Left lung (tissue), 10 donors: ENCODE data around the gene HDAC5. TPM values are rescaled to one million over a fixed set of nuclear protein-coding genes. Genes with fewer than 3 reads are reported as not detected.
A peak's percentile ranks its signal among the peaks of the same experiment; 100 is the strongest.

Experiments used
- ATAC-seq: fragments of 200-7000 bp; cut with Tn5 transposase; one replicate; pipeline ENCODE4 v1.9.1; 2020; ENCODE audit warnings: moderate library complexity
- DNase-seq, 4 donors: peaks; one replicate each; pipeline ENCODE4 v3.0.0-alpha.2; 2013 to 2020
- H3K27ac ChIP-seq, 2 donors: fragments of 200-600 bp; sonication (generic) in 1 of 2; one replicate each; pipeline versions ENCODE4 v1.5.0 to v1.8.0; 2020 to 2021
- H3K27me3 ChIP-seq, 2 donors: fragments of 200-600 bp; sonication (generic) in 1 of 2; one replicate each; pipeline versions ENCODE4 v1.5.0 to v1.8.0; 2020 to 2021
- H3K36me3 ChIP-seq, 2 donors: fragments of 200-600 bp; sonication (generic) in 1 of 2; one replicate each; pipeline versions ENCODE4 v1.5.0 to v1.8.0; 2020 to 2021
- H3K4me1 ChIP-seq, 2 donors: fragments of 200-600 bp; one replicate each; pipeline ENCODE4 v1.8.0; 2021
- H3K4me3 ChIP-seq, 2 donors: fragments of 200-600 bp; sonication (generic) in 1 of 2; one replicate each; pipeline versions ENCODE4 v1.5.0 to v1.8.0; 2020 to 2021; ENCODE audit warnings: mild to moderate bottlenecking in 1 of 2
- H3K9me3 ChIP-seq, 2 donors: fragments of 200-600 bp; sonication (generic) in 1 of 2; one replicate each; pipeline versions ENCODE4 v1.5.0 to v1.8.0; 2020 to 2021
- intact Hi-C, 2 donors: fragments of 100-400 bp; cut with DNase I; formaldehyde crosslinking; loops; one replicate each; pipeline versions ENCODE4 v1.11.2 to v1.14.2; 2022
- polyA plus RNA-seq, 6 donors: library from polyadenylated mRNA; unstranded; fragments of 120-200 nt; gene quantifications; one replicate each; pipeline ENCODE4 v1.2.1, GENCODE V29; 2013; ENCODE audit not compliant: insufficient read length in 6 of 6
- total RNA-seq, 2 donors: library from RNA; stranded (reverse); fragmentation: NEBNext Ultra II Directional; extraction: Animal tissue kit (Norgen Biotek cat#: 25700); gene quantifications; one replicate each; pipeline ENCODE4 v1.2.1, GENCODE V29; 2021
- TF ChIP-seq, protein P1 (sequence below), 2 donors: fragments of 200-600 bp; sonication (generic) in 1 of 2; IDR thresholded peaks; one replicate each; pipeline versions ENCODE4 v1.5.0 to v1.8.0; 2021; ENCODE audit warnings: antibody characterized with exemption in 2 of 2
- donor health status: DM: no; HTN: yes; CAD: no.
- donor health status: DM: no; HTN: no; CAD: no.

Gene HDAC5
- total and polyA plus RNA-seq, 8 donors, result 28.0 to 61.4 (median 57.5) TPM

DNA sequence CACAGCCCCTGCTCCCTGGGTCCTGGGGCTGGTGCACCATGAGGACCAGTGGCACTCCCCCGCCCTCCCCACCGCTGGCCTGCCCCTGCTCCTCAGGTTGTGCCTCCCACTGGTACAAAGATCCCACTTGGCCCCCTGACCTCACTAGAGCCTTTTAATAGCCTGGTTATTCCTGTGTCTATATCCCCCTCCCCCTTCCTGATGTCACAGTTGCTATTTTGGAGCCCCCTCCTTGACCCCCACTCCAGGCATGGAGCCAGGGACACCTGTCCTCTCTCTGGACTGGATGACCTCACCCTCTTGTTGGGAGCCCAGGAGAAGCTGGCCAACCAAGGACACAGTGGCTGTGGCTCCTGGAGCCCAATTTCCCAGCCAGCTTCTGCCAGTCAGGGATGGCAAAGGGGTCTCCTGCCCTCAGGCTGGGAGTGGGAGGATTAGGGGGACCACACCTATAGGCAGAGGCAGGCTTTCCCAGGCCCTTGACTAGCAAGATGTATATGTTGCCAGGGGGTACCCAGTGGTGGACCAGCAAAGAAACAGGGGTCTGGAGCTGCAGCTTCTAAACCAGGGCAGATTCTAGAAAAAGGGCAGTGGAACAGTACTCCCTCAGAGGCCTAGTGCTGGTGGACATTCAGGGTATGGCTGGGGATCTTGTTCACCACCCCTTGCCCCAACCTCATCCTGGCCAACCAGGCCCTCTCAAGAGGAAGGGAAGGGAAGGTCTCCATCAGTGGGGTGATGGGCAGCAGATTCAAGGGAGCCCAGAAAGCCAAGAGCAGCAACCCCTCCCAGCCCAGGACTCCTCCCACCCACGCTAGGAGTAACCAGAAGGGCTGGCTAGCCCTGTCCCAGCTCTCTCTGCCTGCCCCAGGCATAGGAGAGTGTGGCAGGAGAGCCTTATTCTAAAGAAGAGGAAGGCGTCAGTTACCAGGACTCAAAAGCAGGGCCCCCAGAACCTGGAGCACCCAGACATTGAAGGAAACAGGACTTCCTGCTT, 10.9 kb downstream of the HDAC5 start:
- intact Hi-C loops, result no loop called here
- ATAC-seq, result no peak

DNA sequence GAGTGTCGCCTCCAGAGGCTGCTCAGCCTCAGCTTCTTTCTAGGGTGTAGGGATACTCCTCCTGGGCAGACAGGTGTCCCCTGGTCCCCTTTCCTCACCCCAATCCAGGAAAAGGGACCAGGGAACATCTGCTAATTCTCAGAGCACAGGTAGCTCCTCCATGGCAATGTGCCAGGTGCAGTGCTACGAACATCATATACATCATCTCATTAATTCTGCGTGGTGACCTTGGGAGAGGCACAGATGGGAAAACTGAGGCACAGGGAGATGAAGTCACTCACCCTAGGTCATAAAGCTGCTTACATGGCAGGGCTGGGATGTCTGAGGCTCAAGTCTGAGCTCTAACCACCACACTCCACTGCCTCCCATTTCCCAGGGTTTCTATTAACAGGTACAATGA, 11.7 kb downstream of the HDAC5 start:
- no peak for DNase-seq
- ATAC-seq, result no peak
- Histone ChIP-seq H3K27me3 (no peaks in the 10 kb centered on the region), H3K4me3 (no peak overlapping the region), H3K4me1 (peaks cover 43 to 52% of the 10 kb centered on the region in 2 donors), H3K9me3 (no peaks in the 10 kb centered on the region), H3K27ac (peak overlapping the region; percentile 65 to 80), H3K36me3 (peaks cover 0 to 17% of the 10 kb centered on the region in 2 donors)
- TF ChIP-seq, protein P1, sequence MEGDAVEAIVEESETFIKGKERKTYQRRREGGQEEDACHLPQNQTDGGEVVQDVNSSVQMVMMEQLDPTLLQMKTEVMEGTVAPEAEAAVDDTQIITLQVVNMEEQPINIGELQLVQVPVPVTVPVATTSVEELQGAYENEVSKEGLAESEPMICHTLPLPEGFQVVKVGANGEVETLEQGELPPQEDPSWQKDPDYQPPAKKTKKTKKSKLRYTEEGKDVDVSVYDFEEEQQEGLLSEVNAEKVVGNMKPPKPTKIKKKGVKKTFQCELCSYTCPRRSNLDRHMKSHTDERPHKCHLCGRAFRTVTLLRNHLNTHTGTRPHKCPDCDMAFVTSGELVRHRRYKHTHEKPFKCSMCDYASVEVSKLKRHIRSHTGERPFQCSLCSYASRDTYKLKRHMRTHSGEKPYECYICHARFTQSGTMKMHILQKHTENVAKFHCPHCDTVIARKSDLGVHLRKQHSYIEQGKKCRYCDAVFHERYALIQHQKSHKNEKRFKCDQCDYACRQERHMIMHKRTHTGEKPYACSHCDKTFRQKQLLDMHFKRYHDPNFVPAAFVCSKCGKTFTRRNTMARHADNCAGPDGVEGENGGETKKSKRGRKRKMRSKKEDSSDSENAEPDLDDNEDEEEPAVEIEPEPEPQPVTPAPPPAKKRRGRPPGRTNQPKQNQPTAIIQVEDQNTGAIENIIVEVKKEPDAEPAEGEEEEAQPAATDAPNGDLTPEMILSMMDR (IDR thresholded peaks at IDR 0.05), result no peak
- intact Hi-C loops, result no loop called here

More for the DNA sequence above, 10.9 kb downstream of the HDAC5 start:
- Histone ChIP-seq H3K36me3 (peaks cover 0 to 17% of the 10 kb centered on the region in 2 donors), H3K4me1 (peaks cover 43 to 47% of the 10 kb centered on the region in 2 donors), H3K27ac (no peak overlapping the region), H3K4me3 (no peak overlapping the region), H3K9me3 (no peaks in the 10 kb centered on the region), H3K27me3 (no peaks in the 10 kb centered on the region)
- no peak for DNase-seq
- TF ChIP-seq, protein P1 (IDR thresholded peaks at IDR 0.05), result no peak

DNA sequence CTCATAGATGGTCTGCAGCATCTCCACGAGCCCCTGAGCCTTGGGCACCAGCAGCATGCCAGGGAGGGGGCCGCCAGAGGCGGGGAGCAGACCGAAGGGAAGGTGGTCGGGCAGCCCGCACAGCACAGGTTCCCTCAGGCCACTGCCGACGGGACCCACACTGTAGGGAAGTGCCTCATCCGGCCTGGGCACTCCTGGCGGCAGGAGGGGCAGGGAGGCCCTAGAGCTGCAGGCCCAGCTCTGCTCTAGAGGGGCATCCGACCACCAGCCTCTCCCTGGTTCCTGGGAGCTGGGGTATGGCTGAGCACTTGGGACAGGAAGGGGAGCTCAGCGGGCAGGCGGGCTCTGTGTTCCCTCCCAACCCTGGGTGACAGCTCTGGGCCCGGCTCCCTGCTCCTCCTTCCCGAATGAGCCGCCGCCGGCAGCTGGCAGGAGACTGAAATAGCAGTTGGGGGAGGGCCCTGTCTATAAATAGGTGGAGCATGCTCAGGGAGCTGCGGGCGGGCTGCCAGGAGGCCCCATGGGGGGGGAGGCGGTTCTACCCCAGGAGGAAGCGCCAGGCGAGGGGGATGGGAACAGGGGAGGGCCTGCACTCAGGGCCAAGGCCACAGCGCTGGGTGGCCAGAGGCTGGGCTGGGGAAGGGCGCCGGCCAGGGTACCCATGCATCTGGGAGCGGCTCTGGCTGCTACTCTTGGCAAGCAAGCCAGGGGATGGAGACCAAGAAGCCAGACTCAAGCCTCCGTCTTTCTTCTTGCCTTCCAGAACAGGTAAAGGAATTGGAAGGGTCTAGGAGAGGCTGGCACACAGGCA, 12.4 kb downstream of the HDAC5 start:
- peak overlapping the region; percentile 27 to 43 for H3K4me3 ChIP-seq
- peaks cover 0 to 17% of the 10 kb centered on the region in 2 donors for H3K36me3 ChIP-seq
- TF ChIP-seq, protein P1 (IDR thresholded peaks at IDR 0.05), result no peak
- H3K4me1 ChIP-seq, result peaks cover 43 to 52% of the 10 kb centered on the region in 2 donors
- H3K27ac ChIP-seq, result peak overlapping the region; percentile 72 to 80
- no peaks in the 10 kb centered on the region for H3K9me3 ChIP-seq
- DNase-seq, result peak; percentile 93 to 97 (median 96)
- ATAC-seq, result peak; percentile 93
- intact Hi-C loops, result no loop called here
- no peaks in the 10 kb centered on the region for H3K27me3 ChIP-seq

DNA sequence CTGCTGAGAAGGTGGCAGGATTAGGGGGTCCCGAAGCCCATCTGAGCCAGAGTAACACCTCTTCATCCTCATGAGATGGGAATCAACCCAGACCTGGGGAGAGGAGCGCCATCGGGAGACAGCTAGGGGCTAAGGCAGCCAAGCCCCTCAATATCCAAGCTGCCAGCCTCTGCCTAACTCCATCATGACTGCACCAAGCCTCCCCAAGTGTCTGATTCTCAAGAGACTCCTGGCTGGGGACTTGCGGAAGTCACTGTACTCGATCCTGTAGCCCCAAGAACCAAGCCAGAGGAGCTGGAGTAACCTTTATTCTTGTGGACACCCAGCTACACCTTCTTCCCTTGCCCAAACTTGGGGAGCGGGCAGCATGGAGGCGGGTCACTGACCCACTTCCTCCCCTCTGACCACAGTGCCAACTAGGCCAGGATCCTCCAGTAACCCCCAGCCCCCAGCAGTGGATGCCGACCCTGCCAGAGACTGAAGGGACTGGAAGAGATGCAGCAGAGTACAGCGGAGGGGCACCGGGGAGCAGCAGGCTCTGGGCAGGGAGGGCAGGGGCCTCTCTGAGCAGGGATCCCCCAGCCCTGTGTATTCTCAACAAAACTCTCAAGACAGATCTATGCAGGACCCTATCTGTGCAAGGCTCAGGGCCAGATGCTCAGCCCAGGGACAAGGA, 13.3 kb downstream of the HDAC5 start:
- ATAC-seq (no peak), DNase-seq (no peak)
- Histone ChIP-seq H3K9me3 (no peaks in the 10 kb centered on the region), H3K27me3 (no peaks in the 10 kb centered on the region), H3K36me3 (peaks cover 0 to 16% of the 10 kb centered on the region in 2 donors), H3K4me3 (peak overlapping the region; percentile 27 to 43), H3K4me1 (peaks cover 43 to 52% of the 10 kb centered on the region in 2 donors), H3K27ac (peak overlapping the region; percentile 72 to 80)
- intact Hi-C loops, result no loop called here
- TF ChIP-seq, protein P1 (IDR thresholded peaks at IDR 0.05), result no peak
